GM18873 (cell line): ENCODE results near the gene LRRC74B.
"Not testable (repeated sequence)": the region's sequence is repeated elsewhere in the genome, so short reads cannot be mapped to it uniquely, and the experiment has no call there.

Experiments
- ATAC-seq: cut with Tn5 transposase; IDR thresholded peaks from one replicate; pipeline ENCODE4 v1.9.1; 2021; ENCODE audit warnings: mild to moderate bottlenecking, moderate library complexity, moderate number of reproducible peaks; ENCODE audit not compliant: unreplicated experiment, low FRiP score

The LRRC74B gene

GRCh38 chr22:21073023-21073422 lies 27.3 kb downstream of the LRRC74B start:
- ATAC-seq: no peak

DNA sequence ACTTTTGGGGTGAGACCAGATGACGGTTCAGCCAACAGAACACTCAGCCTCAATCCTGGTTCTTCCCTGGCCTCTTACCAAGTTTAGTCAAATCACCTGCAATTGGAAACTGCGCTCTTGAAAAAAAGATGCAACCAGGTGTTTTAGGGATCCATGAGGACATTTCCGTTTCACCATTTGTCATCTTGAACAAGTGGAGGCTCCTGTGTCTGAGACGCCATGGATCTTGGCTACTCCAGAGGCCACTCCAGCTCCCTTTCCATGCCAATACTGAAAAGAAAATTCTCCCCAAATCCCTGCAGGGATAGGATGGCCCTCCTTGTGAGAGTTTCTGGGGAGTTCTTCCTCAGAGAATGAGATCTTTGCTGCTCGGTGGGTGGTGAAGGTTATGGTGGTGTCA lies 27.7 kb downstream of the LRRC74B start:
- no peak for ATAC-seq

- no peak for ATAC-seq
Measured at GRCh38 chr22:21074102-21074715, 28.5 kb downstream of the LRRC74B start.

DNA sequence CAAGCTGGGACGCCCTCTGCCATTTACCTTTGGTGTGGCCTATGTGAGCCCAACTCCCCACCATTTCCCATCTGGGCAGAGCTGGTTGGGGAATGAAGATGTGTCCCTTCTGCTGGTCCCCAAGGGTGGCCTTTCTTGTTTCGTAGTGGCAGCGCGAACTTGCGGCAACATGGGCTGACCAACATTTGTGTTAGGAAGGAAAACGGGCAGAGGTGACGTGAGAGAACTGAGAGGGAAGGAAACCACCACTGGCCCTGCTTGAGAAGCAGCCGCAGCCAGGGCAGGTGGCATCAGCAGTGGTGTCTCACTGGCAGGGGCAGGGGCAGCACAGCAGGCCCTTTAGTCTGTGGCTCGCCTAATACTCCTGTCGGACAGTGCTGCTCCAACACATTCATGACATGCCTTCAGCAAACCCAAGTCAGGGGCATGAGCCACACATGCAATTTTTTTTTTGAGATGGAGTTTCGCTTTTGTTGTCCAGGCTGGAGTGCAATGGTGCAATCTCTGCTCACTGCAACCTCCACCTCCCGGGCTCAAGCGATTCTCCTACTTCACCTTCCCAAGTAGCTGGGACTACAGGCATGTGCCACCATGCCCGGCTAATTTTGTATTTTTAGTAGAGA lies 29.9 kb downstream of the LRRC74B start:
- ATAC-seq: no peak

DNA sequence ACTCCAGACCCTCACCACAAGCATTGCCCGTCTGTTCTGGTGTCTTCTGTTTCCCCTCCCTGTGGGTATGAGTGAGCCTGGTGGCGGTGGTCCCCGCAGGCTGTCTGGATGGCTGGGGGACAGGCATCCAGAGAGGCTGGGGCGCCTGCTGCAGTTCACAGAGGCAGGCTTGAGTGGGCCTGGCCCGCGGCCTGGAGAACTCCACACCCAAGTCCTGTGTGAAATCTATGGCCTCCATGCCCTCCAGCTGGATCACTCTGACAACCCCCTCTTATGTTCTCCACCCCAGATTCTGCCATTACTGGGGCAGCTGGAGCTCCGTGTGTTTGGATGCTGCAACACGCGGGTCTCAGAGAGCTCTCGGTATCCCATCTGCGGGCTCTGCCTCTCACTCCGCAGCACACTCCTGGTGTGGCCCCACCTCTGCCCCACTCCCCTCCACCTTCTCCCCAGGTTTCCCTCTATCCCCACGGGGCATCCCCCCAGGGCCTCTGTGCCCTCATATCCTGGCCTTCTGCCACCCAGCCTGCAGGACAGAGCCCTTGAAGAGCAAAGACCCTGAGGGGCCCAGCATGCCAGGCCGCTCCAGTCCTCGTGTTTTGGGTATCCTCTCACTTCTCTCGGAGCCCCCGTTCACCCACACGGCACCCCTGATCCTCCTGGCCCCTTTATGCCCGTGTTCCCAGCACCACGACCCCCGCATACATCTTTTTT lies 31.3 kb downstream of the LRRC74B start:
- ATAC-seq: no peak

DNA sequence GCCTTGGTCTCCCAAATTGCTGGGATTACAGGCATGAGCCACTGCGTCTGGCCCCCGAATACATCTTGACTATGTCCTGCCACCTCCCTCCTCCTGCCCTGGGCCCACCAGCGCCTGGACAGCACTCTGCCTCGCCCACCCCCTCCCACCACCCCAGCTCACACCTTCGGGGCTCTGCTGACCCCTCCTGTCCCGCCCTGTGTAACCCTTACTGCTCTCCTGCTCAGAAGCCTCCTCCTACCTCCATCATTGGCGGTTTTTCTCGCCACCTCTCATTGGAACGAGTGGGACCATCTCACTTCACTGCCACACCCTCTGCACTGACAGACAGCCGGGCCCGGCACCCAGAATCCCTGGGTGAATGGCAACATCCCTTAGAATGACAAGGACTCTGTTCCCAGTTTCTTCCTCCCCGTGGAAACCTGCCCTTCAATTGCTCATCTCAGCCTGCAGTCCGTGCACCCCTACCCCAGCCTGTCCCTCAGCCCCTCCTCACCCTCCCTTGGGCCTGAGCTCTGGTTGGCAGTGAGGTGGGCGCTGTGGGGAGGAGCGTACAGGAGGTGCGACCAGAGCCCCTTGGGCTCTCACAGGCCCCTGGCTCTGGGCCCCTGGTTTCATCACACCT lies 32.2 kb downstream of the LRRC74B start:
- no peak for ATAC-seq

GRCh38 chr22:21078916-21079315 lies 33.2 kb downstream of the LRRC74B start:
- ATAC-seq: no peak

GRCh38 chr22:21079493-21079892 lies 33.7 kb downstream of the LRRC74B start:
- ATAC-seq: no peak

DNA sequence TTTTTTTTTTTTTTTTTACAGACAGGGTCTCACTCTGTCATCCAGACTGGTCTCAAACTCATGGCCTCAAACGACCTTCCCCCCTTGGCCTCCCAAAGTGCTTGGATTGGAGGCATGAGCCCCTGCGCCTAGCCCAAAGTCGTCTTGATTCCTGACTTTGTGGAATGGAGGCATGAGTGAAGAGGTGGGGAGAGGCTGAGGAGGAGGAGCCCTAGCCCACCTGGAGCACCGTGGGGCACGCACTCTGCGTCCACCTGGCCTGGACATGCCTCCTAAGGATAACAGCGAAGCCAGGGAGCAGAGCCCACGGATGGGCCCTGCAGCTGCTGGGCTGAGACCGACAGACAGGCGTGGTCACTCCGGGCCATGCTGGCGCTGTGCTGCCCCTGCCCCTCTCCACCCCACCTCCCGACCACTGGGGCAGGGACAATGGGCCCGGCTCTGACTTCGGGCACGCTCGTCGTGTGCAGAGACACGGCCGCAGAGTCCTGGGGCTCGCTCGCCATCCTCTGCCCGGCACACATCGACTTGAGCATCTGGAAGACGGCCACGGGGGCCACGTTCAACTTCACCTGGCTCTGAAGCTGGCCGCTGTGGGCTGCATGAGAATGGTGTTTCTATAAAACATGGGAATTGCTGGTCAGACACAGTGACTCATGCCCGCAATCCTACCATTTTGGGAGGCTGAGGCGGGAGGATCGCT lies 34.8 kb downstream of the LRRC74B start:
- ATAC-seq: no peak

DNA sequence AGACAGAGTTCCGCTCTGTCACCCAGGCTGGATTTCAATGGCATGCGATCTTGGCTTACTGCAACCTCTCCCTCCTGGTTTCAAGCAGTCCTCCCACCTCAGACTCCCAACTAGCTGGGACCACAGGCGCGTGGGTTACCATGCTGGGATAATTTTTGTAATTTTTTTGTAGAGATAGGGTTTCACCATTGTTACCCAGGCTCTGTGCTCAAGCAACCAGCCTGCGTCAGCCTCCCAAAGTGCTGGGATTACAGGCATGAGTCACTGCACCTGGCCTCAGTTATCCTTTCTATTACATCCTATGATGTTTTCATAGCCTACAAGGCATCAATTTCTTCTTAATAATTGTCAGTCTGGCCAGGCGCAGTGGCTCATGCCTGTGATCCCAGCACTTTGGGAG lies 36.5 kb downstream of the LRRC74B start:
- ATAC-seq: no peak

DNA sequence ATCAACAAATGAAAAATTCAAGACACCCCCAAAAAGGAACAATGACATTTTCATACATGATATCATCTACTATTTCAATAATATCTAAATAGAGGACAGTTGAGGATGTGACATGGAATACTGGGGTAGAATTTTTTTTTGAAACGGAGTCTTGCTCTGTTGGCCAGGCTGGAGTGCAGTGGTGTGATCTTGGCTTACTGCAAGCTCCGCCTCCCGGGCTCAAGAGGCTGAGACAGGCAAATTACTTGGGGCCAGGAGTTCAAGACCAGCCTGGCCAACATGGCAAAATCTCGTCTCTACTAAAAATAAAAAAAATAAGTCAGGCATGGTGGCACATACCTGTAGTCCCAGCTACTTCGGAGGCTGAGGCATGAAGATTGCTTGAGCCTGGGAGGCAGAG lies 41.4 kb downstream of the LRRC74B start:
- no peak for ATAC-seq

- ATAC-seq: not testable (repeated sequence)
Measured at GRCh38 chr22:21087926-21088325, 42.2 kb downstream of the LRRC74B start.

GRCh38 chr22:21091220-21091619 lies 45.5 kb downstream of the LRRC74B start:
- ATAC-seq: not testable (repeated sequence)

DNA sequence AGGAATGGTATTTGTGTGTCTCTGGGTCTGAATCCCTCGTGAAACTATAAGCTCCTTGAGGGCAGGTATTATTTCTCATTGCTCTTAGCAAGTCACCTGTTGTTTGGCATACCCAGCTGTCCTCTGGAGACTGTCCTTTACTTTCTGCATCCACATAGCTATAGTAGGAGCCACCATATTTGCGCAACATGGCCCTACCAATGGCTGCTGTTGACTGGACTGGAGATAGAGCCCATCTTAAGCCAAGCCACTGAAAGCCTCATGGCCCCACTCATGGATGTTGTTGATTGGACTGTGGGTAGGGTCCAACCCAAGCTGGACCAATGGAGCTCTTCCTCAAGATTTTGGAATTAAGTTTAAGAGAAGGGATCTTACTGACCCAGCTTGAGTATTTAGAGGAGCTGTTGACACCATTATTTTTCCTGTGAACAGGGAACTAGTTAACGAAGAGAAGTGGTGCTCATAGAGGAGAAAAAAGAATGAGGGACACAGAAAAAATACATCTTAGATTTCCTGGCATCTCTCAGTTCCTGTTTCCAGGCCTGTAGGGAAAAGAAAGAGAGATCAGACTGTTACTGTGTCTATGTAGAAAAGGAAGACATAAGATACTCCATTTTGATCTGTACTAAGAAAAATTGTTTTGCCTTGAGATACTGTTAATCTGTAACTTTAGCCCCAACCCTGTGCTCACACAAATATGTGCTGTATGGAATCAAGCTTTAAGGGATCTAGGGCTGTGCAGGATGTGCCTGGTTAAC lies 47.2 kb downstream of the LRRC74B start:
- ATAC-seq: no peak

DNA sequence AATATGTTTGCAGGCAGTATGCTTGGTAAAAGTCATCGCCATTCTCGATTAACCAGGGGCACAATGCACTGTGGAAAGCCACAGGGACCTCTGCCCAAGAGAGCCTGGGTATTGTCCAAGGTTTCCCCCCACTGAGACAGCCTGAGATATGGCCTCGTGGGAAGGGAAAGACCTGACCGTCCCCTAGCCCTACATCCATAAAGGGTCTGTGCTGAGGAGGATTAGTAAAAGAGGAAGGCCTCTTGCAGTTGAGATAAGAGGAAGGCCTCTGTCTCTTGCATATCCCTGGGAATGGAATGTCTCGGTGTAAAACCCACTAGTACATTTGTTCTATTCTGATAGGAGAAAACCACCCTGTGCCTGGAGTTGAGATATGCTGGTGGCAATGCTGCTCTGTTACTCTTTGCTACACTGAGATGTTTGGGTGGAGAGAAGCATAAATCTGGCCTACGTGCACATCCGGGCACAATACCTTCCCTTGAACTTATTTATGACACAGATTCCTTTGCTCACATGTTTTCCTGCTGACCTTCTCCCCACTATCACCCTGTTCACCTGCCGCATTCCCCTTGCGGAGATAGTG lies 47.9 kb downstream of the LRRC74B start:
- not testable (repeated sequence) for ATAC-seq

DNA sequence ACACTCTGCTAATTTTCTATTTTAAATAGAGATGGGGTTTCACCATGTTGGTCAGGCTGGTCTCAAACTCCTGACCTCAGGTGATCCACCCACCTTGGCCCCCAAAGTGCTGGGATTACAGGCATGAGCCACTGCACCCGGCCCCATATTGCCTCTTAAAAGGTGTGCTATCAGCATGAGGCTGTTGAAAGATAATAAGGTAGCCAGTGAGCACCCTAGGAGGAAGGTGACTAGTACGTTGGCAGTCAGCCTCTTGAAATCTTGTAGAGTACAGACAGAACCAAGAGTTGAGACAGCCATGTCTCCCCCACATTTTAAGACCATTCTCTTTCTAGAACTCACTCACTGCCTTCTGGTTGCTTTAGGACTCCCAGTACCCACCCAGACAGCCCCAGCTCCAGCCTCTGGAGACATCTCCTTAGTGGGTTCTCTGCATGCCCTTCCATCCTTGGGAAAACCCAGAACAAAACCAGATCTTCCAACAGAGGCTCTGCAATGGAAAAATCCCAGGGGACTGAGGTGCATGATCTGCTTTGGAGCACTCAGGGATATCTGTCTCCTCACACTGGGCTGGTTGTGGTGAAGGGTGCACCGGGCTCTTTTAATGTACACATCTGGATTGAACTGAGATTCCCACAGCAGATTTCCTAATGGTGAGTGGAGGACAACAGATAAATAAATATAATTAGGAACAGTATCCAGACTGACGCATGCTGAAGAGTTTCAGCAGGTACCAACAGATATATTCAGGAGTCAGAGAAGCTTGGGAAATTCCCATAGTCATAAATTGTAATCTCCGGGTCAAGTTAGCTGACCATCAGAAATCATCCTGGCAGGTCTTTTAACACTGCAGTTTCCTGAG lies 49.4 kb downstream of the LRRC74B start:
- ATAC-seq: no peak

DNA sequence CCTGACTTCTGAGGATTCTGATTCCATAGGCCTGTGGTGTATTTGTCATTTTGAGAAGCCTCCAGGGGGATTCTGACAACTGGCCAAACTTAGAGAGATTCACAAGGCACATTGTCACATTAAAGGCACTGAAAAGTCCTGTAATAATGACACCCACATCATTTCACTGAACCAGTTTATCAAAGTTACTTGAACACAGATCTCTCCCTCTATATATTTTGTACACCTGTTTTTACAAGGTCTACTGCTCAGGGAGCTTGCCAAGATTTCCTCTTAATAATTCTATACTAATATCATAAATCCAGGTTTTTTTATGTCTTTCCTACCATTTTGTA lies 50.0 kb downstream of the LRRC74B start:
- ATAC-seq: no peak

- not testable (repeated sequence) for ATAC-seq
Measured at GRCh38 chr22:21096878-21097277, 51.1 kb downstream of the LRRC74B start.

DNA sequence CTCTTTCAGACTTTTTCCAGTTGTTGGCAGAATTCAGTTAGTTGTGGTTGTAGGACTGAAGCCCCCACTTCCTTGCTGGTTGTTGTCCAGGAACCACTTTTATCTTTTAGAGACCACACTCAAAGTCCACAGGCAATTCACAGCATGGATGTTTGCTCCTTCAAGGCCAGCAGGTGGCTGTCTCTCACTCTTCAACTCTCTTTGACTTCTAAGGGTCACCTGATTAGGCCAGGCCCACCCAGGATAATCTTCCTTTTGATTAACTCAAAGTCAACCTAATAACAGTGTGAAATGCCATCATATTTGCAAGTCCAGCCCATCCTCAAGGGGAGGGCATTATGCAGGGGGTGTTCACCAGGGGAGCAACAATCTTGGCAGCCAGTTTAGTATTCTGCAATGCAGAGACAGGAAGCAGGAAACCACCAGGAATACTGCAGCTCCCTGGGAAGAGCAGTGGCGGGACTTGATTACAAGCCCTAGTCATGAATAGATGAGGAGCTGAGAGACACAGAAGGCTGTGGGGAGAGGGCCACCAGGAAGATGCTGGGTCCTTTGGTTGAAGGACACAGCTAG lies 52.4 kb downstream of the LRRC74B start:
- ATAC-seq: no peak
